ENCODE measurements around the gene STXBP6.

GRCh38 chr14:25067600-25067999, 17.7 kb upstream of the STXBP6 start:
- no peak for TF ChIP-seq CTCF (IDR thresholded peaks at IDR 0.05)
- no peak for TF ChIP-seq EZH2 (IDR thresholded peaks at IDR 0.05)

Data from neural progenitor cell (in vitro differentiated cells).